CD4-positive, alpha-beta T cell (primary cell): ENCODE measurements around the gene ARHGAP26. TPM values are rescaled to one million over a fixed set of nuclear protein-coding genes. Genes with fewer than 3 reads are reported as not detected.

Experiments
- ATAC-seq: fragments of 200-7000 bp; cut with Tn5 transposase; one replicate; pipeline ENCODE4 v1.10.0; 2022; ENCODE audit warnings: mild to moderate bottlenecking; ENCODE audit not compliant: poor library complexity
- CTCF ChIA-PET: fragments of 350-600 bp; sonication (Branson Sonifier 250); formaldehyde crosslinking; loops from one replicate; lab custom pipeline; 2021; ENCODE audit warnings: antibody characterized with exemption, inconsistent platforms; lab: Charles Lee
- POLR2A ChIA-PET: fragments of 350-600 bp; sonication (Branson Sonifier 250); formaldehyde crosslinking; loops from one replicate; lab custom pipeline; 2021; ENCODE audit warnings: antibody characterized with exemption, inconsistent platforms; lab: Charles Lee
- DNase-seq, 14 experiments: peaks; one replicate each; pipeline ENCODE4 v3.0.0-alpha.2; 2013 to 2020; ENCODE audit warnings: mixed read lengths in 2 of 14
- H3K27ac ChIP-seq, 2 donors: one replicate each; pipeline versions ENCODE4 v1.5.1 to v1.7.0; 2013; ENCODE audit warnings: low read length in 2 of 2, low read depth in 1 of 2, mild to moderate bottlenecking in 1 of 2
- H3K27me3 ChIP-seq, 2 experiments: 1 replicate in 1 of 2; 2 replicates in 1 of 2; pipeline versions ENCODE4 v1.6.1 to v1.7.0; 2013; ENCODE audit warnings: low read length in 2 of 2, control low read depth in 1 of 2, mild to moderate bottlenecking in 1 of 2, moderate library complexity in 1 of 2; ENCODE audit not compliant: insufficient read depth in 2 of 2, control insufficient read depth in 1 of 2
- H3K36me3 ChIP-seq: one replicate; pipeline ENCODE4 v1.6.1; 2013; ENCODE audit warnings: low read length, control low read depth; ENCODE audit not compliant: insufficient read depth
- H3K4me1 ChIP-seq: one replicate; pipeline ENCODE4 v1.6.1; 2013; ENCODE audit warnings: low read length, control low read depth; ENCODE audit not compliant: insufficient read depth
- H3K4me3 ChIP-seq: one replicate; pipeline ENCODE4 v1.5.1; 2013; ENCODE audit warnings: mild to moderate bottlenecking, low read length, moderate library complexity
- H3K9me3 ChIP-seq, 2 experiments: 1 replicate in 1 of 2; 2 replicates in 1 of 2; pipeline versions ENCODE4 v1.6.1 to v1.7.0; 2013; ENCODE audit warnings: low read length in 2 of 2, mild to moderate bottlenecking in 2 of 2, control low read depth in 1 of 2, moderate library complexity in 1 of 2; ENCODE audit not compliant: control insufficient read depth in 1 of 2, insufficient read depth in 1 of 2
- H3K27ac Mint-ChIP-seq: one replicate; pipeline ENCODE4 v1.8.0; 2020; ENCODE audit warnings: mixed read lengths
- H3K27me3 Mint-ChIP-seq: one replicate; pipeline ENCODE4 v1.8.0; 2021; ENCODE audit warnings: mixed read lengths
- H3K36me3 Mint-ChIP-seq: one replicate; pipeline ENCODE4 v1.8.0; 2021; ENCODE audit warnings: low read depth, mixed read lengths
- H3K4me1 Mint-ChIP-seq: one replicate; pipeline ENCODE4 v1.8.0; 2021; ENCODE audit warnings: low read depth, mixed read lengths
- H3K4me3 Mint-ChIP-seq: one replicate; pipeline ENCODE4 v1.8.0; 2020; ENCODE audit warnings: mild to moderate bottlenecking, mixed read lengths
- H3K9me3 Mint-ChIP-seq: one replicate; pipeline ENCODE4 v1.8.0; 2020; ENCODE audit warnings: mixed read lengths
- intact Hi-C, 2 experiments: fragments of 100-400 bp; cut with DNase I in 1 of 2; cut with micrococcal nuclease in 1 of 2; formaldehyde crosslinking; loops; one replicate each; pipeline versions ENCODE4 v1.15.1 to v1.9.0; 2023 to 2025; cut with DNase I, micrococcal nuclease
- total RNA-seq, 174 experiments: library from RNA in 2 of 174; stranded (reverse) in 2 of 174; gene quantifications; one replicate each; pipeline ENCODE4 v1.2.3 and lab custom pipeline; 2021 to 2026
- TF ChIP-seq, protein P1 (sequence below): fragments of 200-600 bp; IDR thresholded peaks from one replicate; pipeline ENCODE4 v1.8.0; 2022; ENCODE audit warnings: antibody characterized with exemption, mild to moderate bottlenecking

ARHGAP26 gene
- total RNA-seq, 2 experiments from 2014 or later = 24.9 to 27.3 TPM

DNA sequence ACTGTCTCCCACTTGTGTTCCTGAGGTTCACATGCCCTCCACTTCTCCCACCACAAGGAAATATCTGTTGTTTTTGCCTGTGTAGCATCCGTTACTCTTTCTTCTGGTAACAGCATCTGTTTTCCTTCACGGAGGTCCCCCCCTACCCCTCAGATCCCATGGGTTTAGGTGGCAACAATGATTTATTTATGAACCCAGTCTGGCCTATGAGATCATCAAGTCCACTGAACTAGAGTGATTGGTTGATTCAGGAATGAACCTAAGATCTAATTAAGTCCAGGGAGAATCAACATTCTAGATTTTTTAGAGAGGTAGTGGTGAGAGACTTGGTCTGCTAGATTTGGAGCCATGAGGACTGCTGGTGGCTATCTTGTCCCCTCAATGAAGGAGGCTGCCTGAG, 466.5 kb downstream of the ARHGAP26 start:
- no peak for ATAC-seq
- no peaks in the 10 kb centered on the region for H3K4me1 Mint-ChIP-seq

GRCh38 chr5:143237664-143238063, 467.5 kb downstream of the ARHGAP26 start:
- Histone ChIP-seq H3K27ac (no peak overlapping the region), H3K4me1 (no peaks in the 10 kb centered on the region), H3K36me3 (no peaks in the 10 kb centered on the region), H3K9me3 (no peaks in the 10 kb centered on the region), H3K4me3 (no peak overlapping the region), H3K27me3 (no peaks in the 10 kb centered on the region)
- ATAC-seq = no peak
- H3K9me3 Mint-ChIP-seq = no peaks in the 10 kb centered on the region
- H3K36me3 Mint-ChIP-seq = no peaks in the 10 kb centered on the region
- DNase-seq = no peak
- H3K27ac Mint-ChIP-seq = no peak overlapping the region
- H3K4me3 Mint-ChIP-seq = no peak overlapping the region
- ChIA-PET CTCF (no interaction called here), POLR2A (no interaction called here)
- no peaks in the 10 kb centered on the region for H3K4me1 Mint-ChIP-seq
- intact Hi-C loops = loop anchor here in 1 of 2 experiments (10.0 kb wide), 1 partner anchor 957 kb away; no protein-coding TSS in a partner anchor
- no peaks in the 10 kb centered on the region for H3K27me3 Mint-ChIP-seq
- TF ChIP-seq, protein P1, sequence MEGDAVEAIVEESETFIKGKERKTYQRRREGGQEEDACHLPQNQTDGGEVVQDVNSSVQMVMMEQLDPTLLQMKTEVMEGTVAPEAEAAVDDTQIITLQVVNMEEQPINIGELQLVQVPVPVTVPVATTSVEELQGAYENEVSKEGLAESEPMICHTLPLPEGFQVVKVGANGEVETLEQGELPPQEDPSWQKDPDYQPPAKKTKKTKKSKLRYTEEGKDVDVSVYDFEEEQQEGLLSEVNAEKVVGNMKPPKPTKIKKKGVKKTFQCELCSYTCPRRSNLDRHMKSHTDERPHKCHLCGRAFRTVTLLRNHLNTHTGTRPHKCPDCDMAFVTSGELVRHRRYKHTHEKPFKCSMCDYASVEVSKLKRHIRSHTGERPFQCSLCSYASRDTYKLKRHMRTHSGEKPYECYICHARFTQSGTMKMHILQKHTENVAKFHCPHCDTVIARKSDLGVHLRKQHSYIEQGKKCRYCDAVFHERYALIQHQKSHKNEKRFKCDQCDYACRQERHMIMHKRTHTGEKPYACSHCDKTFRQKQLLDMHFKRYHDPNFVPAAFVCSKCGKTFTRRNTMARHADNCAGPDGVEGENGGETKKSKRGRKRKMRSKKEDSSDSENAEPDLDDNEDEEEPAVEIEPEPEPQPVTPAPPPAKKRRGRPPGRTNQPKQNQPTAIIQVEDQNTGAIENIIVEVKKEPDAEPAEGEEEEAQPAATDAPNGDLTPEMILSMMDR = no peak

More for the DNA sequence above, 466.5 kb downstream of the ARHGAP26 start:
- Mint-ChIP-seq H3K36me3 (no peaks in the 10 kb centered on the region), H3K9me3 (no peaks in the 10 kb centered on the region), H3K27ac (no peak overlapping the region), H3K27me3 (no peaks in the 10 kb centered on the region), H3K4me3 (no peak overlapping the region)
- DNase-seq = no peak
- Histone ChIP-seq H3K4me1 (no peaks in the 10 kb centered on the region), H3K9me3 (no peaks in the 10 kb centered on the region), H3K27ac (no peak overlapping the region), H3K36me3 (no peaks in the 10 kb centered on the region), H3K27me3 (no peaks in the 10 kb centered on the region), H3K4me3 (no peak overlapping the region)
- CTCF ChIA-PET = no interaction called here
- TF ChIP-seq, protein P1 = no peak
- POLR2A ChIA-PET = no interaction called here
- intact Hi-C loops = loop anchor here in 1 of 2 experiments (10.0 kb wide), 1 partner anchor 958 kb away; no protein-coding TSS in a partner anchor

DNA sequence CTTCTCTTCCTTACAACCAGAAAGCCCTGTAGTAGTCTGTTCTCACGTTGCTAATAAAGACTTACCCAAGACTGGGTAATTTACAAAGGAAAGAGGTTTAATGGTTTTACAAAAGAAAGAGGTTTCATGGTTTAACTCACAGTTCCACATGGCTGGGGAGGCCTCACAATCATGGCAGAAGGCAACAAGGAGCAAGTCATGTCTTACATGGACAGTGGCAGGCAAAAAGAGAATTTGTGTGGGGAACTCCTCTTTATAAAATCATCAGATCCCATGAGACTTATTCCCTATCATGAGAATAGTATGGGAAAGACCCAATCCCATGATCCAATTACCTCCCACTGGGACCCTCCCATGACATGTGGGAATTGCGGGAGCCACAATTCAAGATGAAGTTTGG, 468.4 kb downstream of the ARHGAP26 start:
- ChIA-PET POLR2A (no interaction called here), CTCF (no interaction called here)
- Histone ChIP-seq H3K9me3 (no peaks in the 10 kb centered on the region), H3K27me3 (no peaks in the 10 kb centered on the region), H3K27ac (no peak overlapping the region), H3K4me1 (no peaks in the 10 kb centered on the region), H3K4me3 (no peak overlapping the region), H3K36me3 (no peaks in the 10 kb centered on the region)
- H3K27ac Mint-ChIP-seq = no peak overlapping the region
- TF ChIP-seq, protein P1 = no peak
- no peaks in the 10 kb centered on the region for H3K4me1 Mint-ChIP-seq
- no peaks in the 10 kb centered on the region for H3K9me3 Mint-ChIP-seq
- DNase-seq = no peak
- intact Hi-C loops = loop anchor here in 1 of 2 experiments (10.0 kb wide), 1 partner anchor 956 kb away; no protein-coding TSS in a partner anchor
- no peak overlapping the region for H3K4me3 Mint-ChIP-seq
- H3K27me3 Mint-ChIP-seq = no peaks in the 10 kb centered on the region
- no peak for ATAC-seq
- no peaks in the 10 kb centered on the region for H3K36me3 Mint-ChIP-seq
